HG02610 (cell line): Measurements from ENCODE around the gene AIDA.

Experiments used
- ATAC-seq: cut with Tn5 transposase; IDR thresholded peaks from one replicate; pipeline ENCODE4 v1.9.1; 2021; ENCODE audit warnings: mild to moderate bottlenecking, moderate library complexity; ENCODE audit not compliant: unreplicated experiment

Gene AIDA

GRCh38 chr1:222653178-222653827 is 59.0 kb downstream of the AIDA start:
- peak; percentile 85 for ATAC-seq

GRCh38 chr1:222652676-222653075 is 59.6 kb downstream of the AIDA start:
- ATAC-seq = no peak

- no peak for ATAC-seq
These were observed 67.7 kb downstream of the AIDA start for GRCh38 chr1:222644636-222644980.

- peak; percentile 97 for ATAC-seq
These were observed 68.2 kb downstream of the AIDA start for GRCh38 chr1:222643938-222644635.

GRCh38 chr1:222643606-222643937 is 68.7 kb downstream of the AIDA start:
- ATAC-seq = no peak

- no peak for ATAC-seq
These were observed 69.8 kb downstream of the AIDA start for GRCh38 chr1:222642468-222642867.

GRCh38 chr1:222641269-222641948 is 70.9 kb downstream of the AIDA start:
- ATAC-seq = no peak

- ATAC-seq = peak; percentile 71
These were observed 77.9 kb downstream of the AIDA start for GRCh38 chr1:222634180-222635013.

GRCh38 chr1:222632749-222633148 is 79.5 kb downstream of the AIDA start:
- no peak for ATAC-seq

- no peak for ATAC-seq
These were observed 80.6 kb downstream of the AIDA start for GRCh38 chr1:222631611-222632208.

- ATAC-seq = no peak
These were observed 82.3 kb downstream of the AIDA start for GRCh38 chr1:222629921-222630535.

- no peak for ATAC-seq
These were observed 85.1 kb downstream of the AIDA start for GRCh38 chr1:222627232-222627631.

GRCh38 chr1:222624214-222624613 is 88.1 kb downstream of the AIDA start:
- ATAC-seq = no peak

- ATAC-seq = no peak
These were observed 88.8 kb downstream of the AIDA start for GRCh38 chr1:222623458-222623857.

- ATAC-seq = no peak
These were observed 89.5 kb downstream of the AIDA start for GRCh38 chr1:222622765-222623164.

- peak; percentile 34 for ATAC-seq
These were observed 91.7 kb downstream of the AIDA start for GRCh38 chr1:222620566-222620965.

- ATAC-seq = no peak
These were observed 93.3 kb downstream of the AIDA start for GRCh38 chr1:222618880-222619596.
